Activated naive CD4-positive, alpha-beta T cell treated with anti-CD3 and anti-CD28 coated beads for 36 hours (primary cell): ENCODE data around the gene PREX1. TPM values are rescaled to one million over a fixed set of nuclear protein-coding genes. Genes with fewer than 3 reads are reported as not detected.
"Not testable (repeated sequence)": the region's sequence is repeated elsewhere in the genome, so short reads cannot be mapped to it uniquely, and the experiment has no call there.

Experiments used
- CTCF ChIA-PET: fragments of 350-600 bp; sonication (Branson Sonifier 250); formaldehyde crosslinking; loops from one replicate; lab custom pipeline; 2021; ENCODE audit warnings: antibody characterized with exemption; lab: Charles Lee
- DNase-seq: peaks from one replicate; pipeline ENCODE4 v3.0.0-alpha.2; 2020
- H3K27ac Mint-ChIP-seq: one replicate; pipeline ENCODE4 v1.8.0; 2021; ENCODE audit warnings: mild to moderate bottlenecking, mixed read lengths
- H3K27me3 Mint-ChIP-seq: one replicate; pipeline ENCODE4 v1.8.0; 2021; ENCODE audit warnings: low read depth, mixed read lengths
- H3K36me3 Mint-ChIP-seq: one replicate; pipeline ENCODE4 v1.8.0; 2021; ENCODE audit warnings: low read depth, mixed read lengths
- H3K4me1 Mint-ChIP-seq: one replicate; pipeline ENCODE4 v1.8.0; 2021; ENCODE audit warnings: low read depth, mixed read lengths
- H3K4me3 Mint-ChIP-seq: one replicate; pipeline ENCODE4 v1.8.0; 2021; ENCODE audit warnings: mild to moderate bottlenecking, moderate library complexity, mixed read lengths
- H3K9me3 Mint-ChIP-seq: one replicate; pipeline ENCODE4 v1.8.0; 2021; ENCODE audit warnings: mixed read lengths
- intact Hi-C: fragments of 100-400 bp; cut with micrococcal nuclease; formaldehyde crosslinking; loops from one replicate; pipeline ENCODE4 v1.15.1; 2023
- total RNA-seq, 2 experiments: library from RNA; stranded (reverse); gene quantifications; one replicate each; pipeline ENCODE4 v1.2.3, GENCODE V29; 2021

Gene PREX1
- total RNA-seq, 2 experiments from 2014 or later = 43.7 to 44.2 TPM

DNA sequence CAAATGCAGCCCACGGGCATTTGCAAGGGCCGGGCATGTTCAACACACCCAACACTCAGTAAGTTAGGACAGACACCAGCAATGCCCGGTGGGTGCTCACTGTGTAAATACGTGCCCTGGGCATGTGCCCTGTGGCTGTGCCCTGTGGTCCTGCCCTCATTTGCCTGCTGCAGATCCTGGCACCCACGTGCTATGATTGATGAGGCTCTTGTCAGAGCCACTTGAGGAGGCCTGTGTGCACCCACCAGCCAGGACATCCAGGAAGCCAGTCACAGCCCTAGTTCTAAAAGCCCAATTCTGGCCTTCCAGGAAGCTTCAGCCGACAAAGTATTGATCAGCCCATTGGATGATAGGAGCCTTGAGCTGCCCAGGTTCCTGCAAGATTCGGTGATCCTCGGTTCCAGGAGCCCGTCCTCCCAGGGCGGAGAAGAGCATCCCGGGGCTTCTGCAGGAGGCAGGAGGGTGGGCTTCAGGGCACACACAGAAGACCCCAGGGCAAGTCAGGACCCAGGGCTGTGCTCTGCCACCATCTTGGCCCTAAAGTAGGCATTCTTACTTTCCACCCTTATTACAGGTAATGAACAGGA is 223.9 kb downstream of the PREX1 start:
- H3K27ac Mint-ChIP-seq = no peak overlapping the region
- no peaks in the 10 kb centered on the region for H3K36me3 Mint-ChIP-seq
- no peak overlapping the region for H3K4me3 Mint-ChIP-seq
- CTCF ChIA-PET = no interaction called here
- intact Hi-C loops = no loop called here
- no peak for DNase-seq
- H3K4me1 Mint-ChIP-seq = no peaks in the 10 kb centered on the region
- H3K9me3 Mint-ChIP-seq = no peaks in the 10 kb centered on the region
- peaks cover 2% of the 10 kb centered on the region for H3K27me3 Mint-ChIP-seq

DNA sequence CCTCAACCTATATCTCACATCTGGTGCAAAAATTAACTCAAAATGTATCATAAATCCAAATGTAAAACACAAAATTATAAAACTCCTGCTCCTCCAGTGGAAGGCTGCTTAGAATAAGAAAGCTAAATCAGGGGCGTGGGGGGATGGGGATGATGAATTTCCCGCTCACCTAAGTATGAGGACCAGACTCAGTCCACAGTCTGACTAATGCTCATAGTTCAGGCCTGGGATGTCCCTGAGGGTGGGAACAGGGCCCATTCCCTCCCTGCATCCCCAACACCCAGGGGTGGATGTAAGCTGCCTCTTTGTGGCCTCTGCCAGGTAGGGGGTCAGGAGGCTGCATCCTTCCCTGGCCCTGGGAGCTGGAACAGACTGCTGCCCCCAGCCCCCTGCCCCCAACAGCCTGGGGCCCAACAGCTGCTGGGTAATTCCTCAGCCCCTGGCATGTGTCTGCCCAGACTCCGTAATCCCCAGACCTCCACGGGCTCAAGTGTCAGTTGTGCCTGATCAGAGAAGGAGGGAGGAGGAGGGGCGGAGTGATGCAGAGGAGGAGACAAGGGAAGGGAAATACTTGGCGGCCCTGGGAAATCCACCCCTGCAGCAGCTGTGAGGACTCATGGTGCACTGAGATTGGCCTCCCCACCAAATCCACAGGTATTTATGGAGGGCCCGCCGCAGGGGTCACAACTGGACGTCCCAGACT is 224.5 kb downstream of the PREX1 start:
- no peak overlapping the region for H3K4me3 Mint-ChIP-seq
- H3K27ac Mint-ChIP-seq = no peak overlapping the region
- no peak for DNase-seq
- H3K36me3 Mint-ChIP-seq = no peaks in the 10 kb centered on the region
- CTCF ChIA-PET = no interaction called here
- H3K4me1 Mint-ChIP-seq = no peaks in the 10 kb centered on the region
- H3K9me3 Mint-ChIP-seq = no peaks in the 10 kb centered on the region
- H3K27me3 Mint-ChIP-seq = peaks cover 2% of the 10 kb centered on the region
- intact Hi-C loops = no loop called here

DNA sequence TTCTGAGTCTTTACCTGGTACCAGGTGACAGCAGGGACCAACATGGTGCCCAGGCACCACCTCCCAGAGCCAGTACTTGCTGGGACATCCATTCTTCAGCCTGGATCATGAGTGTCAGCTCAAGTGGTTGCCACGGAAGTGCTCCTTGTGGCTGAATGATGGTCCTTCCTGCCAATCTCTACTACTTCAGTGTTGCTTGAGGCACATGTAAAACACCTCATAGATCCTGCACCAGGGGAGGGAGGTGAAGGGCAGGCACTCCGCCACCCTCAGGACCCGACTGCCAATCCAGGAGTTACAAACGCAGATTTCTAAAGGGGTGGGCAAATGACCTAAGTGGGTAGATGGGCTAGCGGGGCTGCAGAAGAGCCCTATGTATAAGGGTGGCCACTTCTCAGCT is 226.0 kb downstream of the PREX1 start:
- H3K4me1 Mint-ChIP-seq = no peaks in the 10 kb centered on the region
- H3K27ac Mint-ChIP-seq = no peak overlapping the region
- no peak overlapping the region for H3K4me3 Mint-ChIP-seq
- DNase-seq = no peak
- intact Hi-C loops = no loop called here
- H3K9me3 Mint-ChIP-seq = no peaks in the 10 kb centered on the region
- CTCF ChIA-PET = no interaction called here
- peaks cover 2% of the 10 kb centered on the region for H3K27me3 Mint-ChIP-seq
- no peaks in the 10 kb centered on the region for H3K36me3 Mint-ChIP-seq

DNA sequence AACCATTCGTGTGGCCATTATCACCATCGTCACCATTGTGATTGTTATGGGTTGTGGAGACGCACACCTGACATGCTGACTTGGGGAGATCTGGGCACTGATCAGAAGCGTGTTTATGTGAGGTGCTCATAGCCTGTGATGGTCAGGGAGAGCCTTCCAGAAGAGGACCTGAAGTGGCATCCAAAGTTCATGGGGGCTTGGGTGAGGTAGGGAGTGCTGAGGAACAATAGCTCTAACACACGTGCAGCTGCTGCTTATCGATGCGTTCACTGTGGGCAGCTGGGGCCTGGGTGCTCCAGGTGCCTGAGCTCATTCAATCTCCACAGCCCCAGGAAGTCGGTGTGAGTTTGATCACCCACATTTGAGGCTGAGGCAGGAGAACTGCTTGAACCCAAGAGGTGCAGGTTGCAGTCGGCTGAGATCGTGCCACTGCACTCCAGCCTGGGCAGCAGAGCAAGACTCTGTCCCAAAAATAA is 227.3 kb downstream of the PREX1 start:
- Mint-ChIP-seq H3K9me3 (no peaks in the 10 kb centered on the region), H3K27me3 (peaks cover 2% of the 10 kb centered on the region), H3K36me3 (no peaks in the 10 kb centered on the region), H3K4me1 (no peaks in the 10 kb centered on the region), H3K27ac (no peak overlapping the region), H3K4me3 (no peak overlapping the region)
- CTCF ChIA-PET = no interaction called here
- intact Hi-C loops = no loop called here
- no peak for DNase-seq

DNA sequence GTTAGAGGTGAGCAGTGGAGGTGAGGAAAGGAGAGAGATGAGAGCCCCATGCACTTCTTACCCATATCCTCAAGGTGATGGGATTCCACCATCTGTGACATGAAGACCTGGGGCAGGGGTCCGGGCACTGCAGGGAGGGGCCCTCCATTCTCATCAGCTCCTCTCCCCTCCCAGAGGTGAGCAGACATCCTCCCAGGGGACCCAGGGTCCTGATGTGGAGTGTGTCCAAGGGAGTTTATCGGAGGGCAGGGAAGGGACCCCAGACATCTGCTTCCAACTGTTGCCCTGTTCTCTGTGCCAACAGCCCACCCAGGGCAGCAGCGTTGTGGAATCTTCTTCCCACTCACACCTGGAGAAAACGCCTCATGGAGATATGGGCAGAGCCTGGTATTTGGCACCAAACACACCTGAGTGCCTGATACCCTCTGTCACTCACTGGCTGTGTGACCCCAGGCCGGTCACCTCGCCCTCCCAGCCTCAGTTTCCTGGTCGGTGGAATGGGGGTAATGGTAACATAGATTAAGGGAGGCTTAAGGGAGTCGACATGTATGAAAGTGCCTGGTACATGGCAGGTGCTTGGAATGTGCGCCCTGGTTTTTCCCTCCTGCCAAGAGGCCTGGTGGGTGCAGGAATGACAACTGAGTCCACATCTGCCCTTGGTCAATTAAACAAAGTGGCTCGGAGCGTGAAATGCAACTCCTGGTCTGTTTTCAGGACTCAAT is 227.9 kb downstream of the PREX1 start:
- H3K27me3 Mint-ChIP-seq = peaks cover 2% of the 10 kb centered on the region
- no peak overlapping the region for H3K27ac Mint-ChIP-seq
- DNase-seq = no peak
- no peaks in the 10 kb centered on the region for H3K9me3 Mint-ChIP-seq
- no peak overlapping the region for H3K4me3 Mint-ChIP-seq
- no peaks in the 10 kb centered on the region for H3K36me3 Mint-ChIP-seq
- no peaks in the 10 kb centered on the region for H3K4me1 Mint-ChIP-seq
- intact Hi-C loops = no loop called here
- CTCF ChIA-PET = no interaction called here

DNA sequence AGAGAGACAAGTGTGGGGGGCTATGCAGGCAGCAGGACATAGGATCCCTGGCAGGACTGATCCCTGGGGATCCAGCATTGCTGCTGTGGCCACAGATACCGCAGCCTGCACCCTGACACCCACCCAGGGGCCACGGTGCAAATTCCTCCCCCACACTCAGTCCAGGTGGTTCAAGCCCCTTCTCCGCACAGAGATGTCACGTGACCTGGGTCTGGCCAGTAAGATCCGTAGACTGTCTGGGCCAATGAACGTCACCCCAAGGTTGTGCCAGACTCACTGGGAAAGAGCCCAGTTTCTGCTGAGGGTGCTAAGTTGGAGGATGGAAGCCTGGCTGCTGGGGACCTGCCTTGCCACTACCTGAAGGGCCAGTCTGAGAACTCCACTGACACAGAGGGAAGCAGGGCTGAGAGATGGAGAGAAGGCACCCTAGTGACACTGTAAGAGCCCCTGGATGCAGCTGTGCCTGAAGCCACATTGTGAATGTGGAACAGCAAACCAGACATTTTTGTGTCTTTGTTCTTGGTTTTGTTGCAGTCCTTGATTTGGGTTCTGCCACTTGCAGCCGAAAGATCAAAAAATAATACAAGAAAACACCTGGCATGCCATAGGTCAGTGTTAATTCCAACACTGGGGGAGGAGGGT is 228.6 kb downstream of the PREX1 start:
- H3K27ac Mint-ChIP-seq = no peak overlapping the region
- H3K36me3 Mint-ChIP-seq = no peaks in the 10 kb centered on the region
- H3K4me1 Mint-ChIP-seq = no peaks in the 10 kb centered on the region
- H3K4me3 Mint-ChIP-seq = no peak overlapping the region
- intact Hi-C loops = no loop called here
- no peaks in the 10 kb centered on the region for H3K9me3 Mint-ChIP-seq
- CTCF ChIA-PET = no interaction called here
- no peak for DNase-seq
- peaks cover 2% of the 10 kb centered on the region for H3K27me3 Mint-ChIP-seq

DNA sequence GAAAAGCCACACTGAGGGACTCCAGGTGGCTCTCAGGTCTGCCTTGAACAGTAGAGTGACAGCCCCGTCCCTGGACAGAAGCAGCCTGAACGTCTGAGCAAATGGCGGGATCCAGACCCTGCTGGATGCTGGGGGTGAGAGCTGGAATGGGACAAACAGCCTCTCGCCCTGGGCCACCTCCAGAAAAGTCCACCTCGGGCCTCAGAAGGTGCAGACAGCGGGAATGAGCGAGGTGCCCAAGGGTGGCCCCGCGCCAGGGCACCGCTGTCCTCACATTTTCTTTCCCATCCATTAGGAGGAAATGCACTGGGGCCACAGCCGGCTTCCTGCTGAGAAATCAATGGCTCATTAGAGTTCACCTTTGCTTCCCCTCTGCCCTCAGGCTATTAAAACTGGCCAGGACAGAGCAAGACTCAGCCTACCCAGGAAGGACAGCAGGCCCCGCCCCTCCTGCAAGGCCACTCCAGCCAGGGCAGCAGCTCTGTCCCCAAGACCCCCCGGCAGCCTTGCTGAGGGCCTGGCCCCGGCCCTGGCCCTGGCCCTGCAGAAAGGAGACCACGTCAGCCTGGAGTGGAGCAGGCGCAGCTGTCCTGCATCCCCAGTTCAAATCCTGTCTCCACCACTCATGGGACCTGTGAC is 229.4 kb downstream of the PREX1 start:
- DNase-seq, H3K27ac Mint-ChIP-seq, H3K27me3 Mint-ChIP-seq, CTCF ChIA-PET, H3K36me3 Mint-ChIP-seq, H3K9me3 Mint-ChIP-seq, H3K4me3 Mint-ChIP-seq, H3K4me1 Mint-ChIP-seq, intact Hi-C loops: not testable (repeated sequence)

DNA sequence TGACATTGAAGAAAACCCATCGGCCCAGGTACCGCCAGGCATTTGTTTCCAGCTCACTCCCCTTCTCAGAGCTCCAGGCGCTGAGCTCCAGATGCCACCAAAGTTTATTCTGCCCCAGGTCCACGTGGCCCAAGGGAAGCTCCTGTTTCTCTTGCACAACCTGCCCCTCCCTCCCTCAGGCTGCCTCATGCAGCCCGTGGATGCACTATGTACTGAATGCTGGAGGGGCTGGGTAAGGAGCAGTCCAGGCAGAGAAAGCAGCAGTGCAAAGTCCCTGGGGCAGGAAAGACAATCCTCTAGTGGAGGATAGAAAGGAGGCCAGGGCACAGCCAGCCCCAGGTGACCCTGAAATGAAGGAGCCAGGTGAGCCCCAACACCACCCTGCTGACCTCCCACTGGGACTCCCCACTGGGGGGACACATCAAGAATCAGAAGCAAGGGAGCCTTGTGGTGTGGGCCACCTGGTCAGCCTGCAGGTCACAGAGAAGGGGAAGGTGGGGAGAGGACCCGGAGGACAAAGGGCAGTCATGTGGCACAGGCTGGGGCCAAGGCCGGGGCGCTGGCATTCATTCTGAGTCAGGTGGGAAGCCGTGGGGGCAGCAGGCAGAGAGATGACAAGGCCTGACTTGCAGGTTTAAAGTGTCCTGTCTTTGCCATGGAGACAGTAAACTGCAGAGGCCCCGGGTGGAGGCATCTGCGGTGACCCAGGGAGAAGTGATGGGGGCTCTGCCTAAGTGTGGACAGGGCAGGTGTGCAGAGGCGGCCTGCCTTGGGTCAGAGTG is 230.1 kb downstream of the PREX1 start:
- no peak for DNase-seq
- H3K27me3 Mint-ChIP-seq = peaks cover 2% of the 10 kb centered on the region
- H3K4me3 Mint-ChIP-seq = no peak overlapping the region
- no peaks in the 10 kb centered on the region for H3K4me1 Mint-ChIP-seq
- no peak overlapping the region for H3K27ac Mint-ChIP-seq
- H3K9me3 Mint-ChIP-seq = no peaks in the 10 kb centered on the region
- CTCF ChIA-PET = no interaction called here
- H3K36me3 Mint-ChIP-seq = no peaks in the 10 kb centered on the region
- intact Hi-C loops = no loop called here

DNA sequence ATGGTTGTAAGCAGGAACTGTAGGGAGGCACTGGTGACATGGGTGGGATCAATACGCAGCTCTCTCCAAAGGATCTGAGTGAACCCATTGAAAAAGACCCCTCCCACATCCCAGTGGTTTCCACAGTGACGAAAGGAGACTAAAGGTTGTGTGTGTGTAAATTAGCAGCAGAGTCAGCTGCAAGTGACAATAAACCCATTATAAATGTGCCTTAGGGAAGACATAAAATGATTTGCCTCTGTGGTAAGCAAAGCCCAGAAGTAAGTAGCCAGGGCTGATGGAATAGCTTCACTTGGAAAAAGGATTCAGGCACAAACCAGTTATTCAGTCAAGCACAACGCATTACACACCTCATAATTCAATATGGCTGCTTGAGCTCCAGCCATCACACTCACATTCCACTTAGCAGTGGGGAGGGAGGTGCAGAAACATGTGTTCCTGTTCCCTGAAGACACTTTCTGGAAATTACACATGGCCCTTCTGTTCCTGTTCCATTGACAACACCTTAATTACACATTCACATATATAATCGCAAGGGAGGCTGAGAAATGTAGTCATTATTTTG is 231.4 kb downstream of the PREX1 start:
- Mint-ChIP-seq H3K4me3 (no peak overlapping the region), H3K27me3 (peaks cover 2% of the 10 kb centered on the region), H3K9me3 (no peaks in the 10 kb centered on the region), H3K36me3 (no peaks in the 10 kb centered on the region), H3K4me1 (no peaks in the 10 kb centered on the region), H3K27ac (no peak overlapping the region)
- no peak for DNase-seq
- intact Hi-C loops = no loop called here
- CTCF ChIA-PET = interaction anchor here (2.2 kb wide), 1 partner anchor 24 kb away, joined by 9 read pairs; no protein-coding TSS in a partner anchor

DNA sequence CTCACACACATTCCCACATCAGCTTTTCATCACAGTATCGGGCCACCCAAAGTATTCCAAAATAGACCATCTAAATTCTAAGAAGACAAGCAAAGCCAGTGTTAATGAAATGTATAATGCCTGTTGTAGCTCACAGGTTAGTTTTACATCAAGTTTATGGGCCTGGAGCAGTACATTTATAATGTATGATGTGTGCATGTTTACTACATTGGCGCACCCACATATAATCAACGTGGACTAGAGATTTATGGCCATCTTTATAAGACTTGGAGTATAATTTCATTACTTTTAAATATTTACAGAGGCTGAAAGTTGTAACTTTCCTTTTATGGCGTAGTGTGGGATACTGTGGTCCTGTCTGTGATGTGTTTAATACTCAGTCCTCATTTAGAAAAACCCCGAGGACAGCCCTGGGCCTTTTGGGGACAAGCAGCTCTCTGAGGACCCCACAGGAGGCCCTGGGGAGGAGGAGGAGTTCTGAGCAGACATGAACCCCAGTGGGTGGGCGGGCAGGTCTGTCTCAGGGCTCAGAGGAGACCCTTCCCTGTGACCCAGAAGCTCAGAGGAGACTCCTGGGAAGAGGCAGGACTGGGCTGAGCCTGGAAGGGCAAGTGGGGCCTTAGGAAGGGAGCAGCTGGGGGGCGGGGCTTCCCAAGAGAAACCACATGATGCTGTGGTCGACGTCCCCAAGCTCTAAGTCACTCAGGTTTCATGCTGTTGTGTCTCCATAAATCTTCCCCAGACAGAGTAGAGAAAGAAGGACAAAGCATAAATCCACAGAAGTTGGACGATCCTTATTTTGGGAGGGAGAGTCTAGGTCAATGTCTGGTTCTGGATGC is 232.1 kb downstream of the PREX1 start:
- no peaks in the 10 kb centered on the region for H3K9me3 Mint-ChIP-seq
- no peak overlapping the region for H3K27ac Mint-ChIP-seq
- no peak for DNase-seq
- intact Hi-C loops = no loop called here
- H3K27me3 Mint-ChIP-seq = peaks cover 2% of the 10 kb centered on the region
- H3K36me3 Mint-ChIP-seq = no peaks in the 10 kb centered on the region
- CTCF ChIA-PET = interaction anchor here (2.2 kb wide), 1 partner anchor 25 kb away, joined by 9 read pairs; no protein-coding TSS in a partner anchor
- no peaks in the 10 kb centered on the region for H3K4me1 Mint-ChIP-seq
- H3K4me3 Mint-ChIP-seq = no peak overlapping the region

DNA sequence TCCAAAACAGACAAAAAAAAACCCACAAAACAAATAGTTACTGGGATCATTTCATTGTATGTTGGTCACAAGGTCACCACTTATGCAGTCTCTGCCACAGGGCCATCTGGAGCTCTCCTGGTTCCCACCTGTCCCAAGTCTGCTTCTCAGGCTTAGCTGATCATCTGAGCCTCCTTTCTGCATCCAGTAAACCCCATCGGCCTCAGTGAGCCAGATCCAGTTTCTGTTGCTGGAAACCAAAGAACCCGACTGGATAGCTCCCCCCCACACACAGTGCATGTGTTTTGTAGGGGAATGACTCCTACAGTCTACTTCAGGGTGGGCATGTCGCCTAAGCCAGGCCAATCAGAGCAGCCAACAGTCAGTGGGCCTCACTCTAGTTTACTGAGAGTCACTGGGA is 233.3 kb downstream of the PREX1 start:
- intact Hi-C loops = no loop called here
- no peaks in the 10 kb centered on the region for H3K9me3 Mint-ChIP-seq
- CTCF ChIA-PET = interaction anchor here (2.2 kb wide), 1 partner anchor 26 kb away, joined by 9 read pairs; no protein-coding TSS in a partner anchor

More for the DNA sequence above, 233.3 kb downstream of the PREX1 start:
- H3K4me3 Mint-ChIP-seq = no peak overlapping the region
- H3K27ac Mint-ChIP-seq = no peak overlapping the region
- H3K36me3 Mint-ChIP-seq = no peaks in the 10 kb centered on the region
- H3K27me3 Mint-ChIP-seq = peaks cover 1% of the 10 kb centered on the region
- no peak for DNase-seq
- H3K4me1 Mint-ChIP-seq = no peaks in the 10 kb centered on the region
